GM21576 (cell line): ENCODE data around the gene MYOC.

ENCODE experiments used
- ATAC-seq: cut with Tn5 transposase; IDR thresholded peaks from one replicate; pipeline ENCODE4 v1.9.1; 2021; ENCODE audit warnings: mild to moderate bottlenecking, moderate library complexity; ENCODE audit not compliant: unreplicated experiment

The MYOC gene

DNA sequence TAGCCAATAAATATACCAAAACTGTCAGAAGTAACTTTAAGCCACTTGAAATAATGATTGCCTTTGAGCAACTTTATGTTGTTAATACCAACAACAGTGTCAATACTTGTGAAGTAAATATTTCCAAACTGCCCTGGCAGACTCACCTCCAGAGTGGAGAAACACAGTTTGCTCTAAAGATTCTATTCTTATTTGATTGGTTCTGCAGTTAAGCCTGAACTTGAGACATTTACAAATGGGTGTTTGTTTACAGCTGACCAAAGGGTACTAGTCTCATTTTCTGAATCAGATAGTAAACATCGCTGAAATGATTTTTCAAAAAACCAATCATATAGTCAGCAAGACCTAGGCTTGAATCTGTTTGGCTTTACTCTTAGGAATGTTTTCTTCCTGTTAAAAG is 1.3 kb upstream of the MYOC start:
- no peak for ATAC-seq

DNA sequence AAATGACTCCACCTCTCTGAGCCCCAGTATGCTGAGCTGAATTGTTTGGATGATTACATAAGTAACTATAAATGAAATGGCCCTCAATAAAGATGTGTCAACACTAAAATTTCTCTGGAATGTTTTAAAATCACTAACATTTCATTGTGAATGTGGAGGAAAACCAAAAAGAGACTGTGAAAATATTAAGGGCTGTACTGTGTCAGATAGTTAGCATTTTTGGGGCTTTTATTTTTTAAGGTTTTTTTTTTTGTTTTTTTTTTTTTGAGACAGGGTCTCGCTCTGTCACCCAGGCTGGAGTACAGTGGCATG is 6.3 kb downstream of the MYOC start:
- no peak for ATAC-seq

DNA sequence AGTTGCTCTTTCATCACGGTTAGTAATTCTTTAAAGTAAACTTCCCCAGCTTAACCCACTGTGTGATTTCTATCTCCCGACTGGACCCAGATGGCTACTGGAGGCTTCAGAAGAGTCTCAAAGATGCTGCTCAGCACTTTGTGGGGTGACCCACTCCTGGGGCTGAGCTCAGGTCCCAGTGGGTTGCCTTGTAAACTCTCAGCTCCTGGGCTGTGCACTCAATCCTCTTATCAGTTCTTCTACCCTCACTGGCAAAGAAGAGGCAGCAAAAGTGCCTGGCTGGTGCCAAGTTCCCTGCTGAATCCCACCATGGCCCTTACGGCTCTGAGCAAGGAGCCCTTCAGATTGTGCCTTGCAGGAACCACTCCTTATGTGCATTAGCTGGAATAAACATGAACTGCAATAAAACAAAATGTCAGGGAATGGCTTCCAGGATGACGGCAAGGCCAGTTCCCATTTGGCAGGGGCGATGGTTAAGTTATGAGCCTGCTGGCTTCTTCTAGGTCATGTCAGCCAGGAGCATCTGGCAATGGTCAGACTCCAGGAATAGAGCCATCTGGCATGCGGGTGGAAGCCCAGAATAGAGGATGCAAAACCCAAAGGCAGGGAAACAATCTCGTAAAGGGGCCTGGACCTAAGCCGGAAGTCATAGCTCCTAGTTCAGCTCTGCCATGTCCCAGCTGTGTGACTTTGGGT is 6.8 kb downstream of the MYOC start:
- no peak for ATAC-seq

GRCh38 chr1:171644805-171645483 is 7.5 kb downstream of the MYOC start:
- ATAC-seq, result peak; percentile 65

DNA sequence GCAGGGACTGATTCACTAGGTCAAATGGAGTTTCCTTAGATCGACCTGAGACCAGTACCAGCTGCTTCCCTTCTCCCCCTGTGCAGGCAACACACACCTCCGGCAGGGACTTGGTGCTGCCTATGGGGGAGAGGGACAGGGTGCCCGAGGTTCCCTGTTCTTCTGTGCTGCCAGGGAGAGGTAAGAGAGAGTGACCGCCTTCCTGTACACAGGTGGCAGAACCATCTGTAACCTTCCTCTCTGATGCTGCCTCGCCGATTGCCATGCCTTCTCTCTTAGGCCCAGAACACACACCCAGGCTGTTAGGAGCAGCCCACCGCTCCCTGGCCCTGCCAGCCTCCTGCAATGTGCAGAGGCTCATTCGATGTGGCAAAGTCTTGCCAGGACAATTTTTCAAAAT is 9.3 kb downstream of the MYOC start:
- ATAC-seq, result no peak

GRCh38 chr1:171642197-171642596 is 10.3 kb downstream of the MYOC start:
- ATAC-seq, result no peak

- no peak for ATAC-seq
Measured at GRCh38 chr1:171641076-171641864, 11.2 kb downstream of the MYOC start.

DNA sequence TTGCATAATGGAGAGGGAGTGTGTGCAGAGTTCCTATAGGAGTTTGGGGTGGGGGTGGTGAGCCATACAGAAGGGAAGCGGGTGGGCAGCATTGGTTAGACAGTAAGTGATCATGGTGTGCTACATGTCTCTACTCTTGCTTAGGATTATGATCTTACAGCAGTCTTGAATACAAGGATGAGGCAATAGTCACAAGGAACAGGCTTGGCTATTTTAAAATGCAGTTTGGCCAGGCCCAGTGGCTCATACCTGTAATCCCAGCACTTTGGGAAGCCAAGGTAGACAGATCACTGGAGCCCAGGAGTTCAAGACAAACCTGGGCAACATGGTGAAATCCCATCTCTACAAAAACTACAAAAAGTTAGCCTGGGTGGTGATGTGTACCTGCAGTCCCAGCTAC is 12.3 kb downstream of the MYOC start:
- ATAC-seq, result no peak

GRCh38 chr1:171637928-171638576 is 14.4 kb downstream of the MYOC start:
- no peak for ATAC-seq

GRCh38 chr1:171636141-171636540 is 16.3 kb downstream of the MYOC start:
- no peak for ATAC-seq

DNA sequence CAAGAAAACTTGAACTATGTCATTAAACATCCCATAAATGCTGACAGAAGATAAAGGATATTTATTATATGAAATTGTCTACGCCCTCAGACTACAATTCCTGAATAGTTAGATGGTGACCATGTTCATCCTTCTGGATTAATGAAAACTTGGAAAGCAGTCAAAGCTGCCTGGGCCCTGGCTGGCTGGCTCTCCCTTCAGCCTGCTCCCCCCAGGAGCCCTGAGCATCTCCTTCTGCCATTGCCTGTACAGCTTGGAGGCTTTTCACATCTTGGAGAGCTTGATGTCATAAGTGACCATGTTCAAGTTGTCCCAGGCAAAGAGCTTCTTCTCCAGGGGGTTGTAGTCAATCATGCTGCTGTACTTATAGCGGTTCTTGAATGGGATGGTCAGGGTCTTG is 16.8 kb downstream of the MYOC start:
- ATAC-seq, result no peak

GRCh38 chr1:171628225-171628624 is 24.3 kb downstream of the MYOC start:
- ATAC-seq, result no peak

DNA sequence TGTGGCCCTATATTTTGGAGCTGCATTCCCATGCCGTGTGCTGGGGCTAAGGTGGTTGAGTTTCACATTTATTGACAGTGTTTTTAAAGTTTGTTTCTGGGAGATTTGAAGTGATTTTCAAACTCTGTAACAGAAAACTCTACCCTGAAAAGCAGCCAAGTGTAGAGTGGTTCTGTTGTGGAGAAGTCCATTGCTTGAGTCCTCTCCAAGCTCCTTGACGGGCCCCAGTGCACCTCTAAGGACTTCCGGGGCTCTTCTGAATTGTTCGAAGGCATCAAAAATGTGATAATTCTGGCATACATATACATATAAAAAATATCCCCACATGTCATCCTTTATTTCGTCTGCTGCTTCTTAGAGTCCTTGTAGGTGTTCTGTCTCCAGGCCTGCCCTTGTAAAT is 25.5 kb downstream of the MYOC start:
- no peak for ATAC-seq

DNA sequence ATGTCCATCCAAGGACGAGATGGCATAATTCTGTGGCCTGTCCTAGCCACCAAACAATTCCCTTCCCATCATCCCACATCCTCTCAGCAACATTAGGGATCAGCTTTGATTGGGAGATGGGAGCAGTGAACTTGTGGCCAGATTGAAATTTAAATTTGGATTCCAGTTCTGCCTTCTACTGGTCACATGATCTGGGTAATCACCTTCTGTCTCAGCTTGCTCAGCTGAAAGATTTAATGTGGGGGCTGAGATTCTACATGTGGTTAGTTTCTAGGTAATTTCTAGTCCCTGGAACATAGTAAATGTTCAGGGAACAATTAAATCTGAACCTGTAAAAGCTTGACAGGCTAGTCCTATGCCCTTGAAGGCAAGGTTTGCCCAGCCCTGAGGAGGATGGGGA is 27.3 kb downstream of the MYOC start:
- ATAC-seq, result no peak

GRCh38 chr1:171623651-171624331 is 28.7 kb downstream of the MYOC start:
- no peak for ATAC-seq

GRCh38 chr1:171622152-171622462 is 30.4 kb downstream of the MYOC start, which contains the start of gene MYOCOS:
Gene MYOCOS, plus strand, starts transcription at chr1:171622243. Its CDS starts 1,641 bp downstream, at chr1:171623884.
- ATAC-seq, result no peak

GRCh38 chr1:171616586-171616985 is 35.9 kb downstream of the MYOC start:
- no peak for ATAC-seq

DNA sequence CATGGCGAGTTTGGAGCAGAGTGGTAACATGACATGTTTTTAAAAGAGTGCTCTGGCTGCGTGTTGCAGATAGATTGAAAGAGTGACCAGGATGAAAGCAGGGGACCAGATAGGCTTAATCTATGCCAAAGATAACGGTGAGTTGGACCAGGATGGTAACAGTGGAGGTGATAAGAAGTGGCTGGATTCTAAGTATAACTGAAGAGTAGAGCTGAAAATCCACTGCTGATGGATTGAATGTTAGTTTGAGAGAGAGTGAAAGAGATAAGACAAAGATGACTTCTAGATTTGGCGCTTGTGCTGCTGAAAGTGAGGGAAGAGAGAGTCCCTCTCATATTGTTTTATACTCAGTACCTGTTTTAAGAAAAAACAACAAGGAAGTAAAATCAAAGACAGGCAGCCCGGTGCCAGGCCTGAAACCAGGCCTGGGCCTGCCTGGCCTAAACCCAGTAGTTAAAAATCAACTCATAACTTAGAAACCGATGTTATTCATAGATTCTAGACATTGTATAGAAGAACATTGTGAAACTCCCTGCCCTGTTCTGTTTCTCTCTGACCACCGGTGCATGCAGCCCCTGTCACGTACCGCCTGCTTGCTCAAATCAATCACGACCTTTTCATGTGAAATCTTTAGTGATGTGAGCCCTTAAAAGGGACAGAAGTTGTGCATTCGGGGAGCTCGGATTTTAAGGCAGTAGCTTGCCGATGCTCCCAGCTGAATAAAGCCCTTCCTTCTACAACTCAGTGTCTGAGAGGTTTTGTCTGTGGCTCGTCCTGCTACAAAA is 37.2 kb downstream of the MYOC start:
- ATAC-seq, result peak; percentile 54

GRCh38 chr1:171613282-171613681 is 39.2 kb downstream of the MYOC start:
- ATAC-seq, result no peak

- ATAC-seq, result no peak
Measured at GRCh38 chr1:171611306-171611705, 41.2 kb downstream of the MYOC start.
